LNCaP clone FGC (cell line): ENCODE measurements around the gene USF3.

ENCODE experiments used
- DNase-seq: peaks from one replicate; pipeline ENCODE4 v3.0.0-alpha.2; 2011; ENCODE audit warnings: low read depth
- H3K4me3 ChIP-seq: 2 replicates; pipeline ENCODE4 v1.5.1; 2011; ENCODE audit warnings: mild to moderate bottlenecking, low read depth, low read length, control low read depth
- CTCF ChIP-seq: IDR thresholded peaks from 2 replicates; pipeline ENCODE4 v1.5.1; 2012; ENCODE audit warnings: mild to moderate bottlenecking; ENCODE audit not compliant: control insufficient read depth, insufficient read depth; ENCODE audit errors: extremely low read depth

Gene USF3

GRCh38 chr3:113664523-113665094 is 31.8 kb downstream of the USF3 start:
- H3K4me3 ChIP-seq, result no peak overlapping the region
- no peak for DNase-seq
- no peak for TF ChIP-seq CTCF

- no peak for TF ChIP-seq CTCF
- no peak overlapping the region for H3K4me3 ChIP-seq
- DNase-seq, result no peak
Measured at GRCh38 chr3:113663761-113664160, 32.7 kb downstream of the USF3 start.

- H3K4me3 ChIP-seq, result no peak overlapping the region
- no peak for DNase-seq
- TF ChIP-seq CTCF, result no peak
Measured at GRCh38 chr3:113663324-113663750, 33.1 kb downstream of the USF3 start.

- TF ChIP-seq CTCF, result no peak
- no peak for DNase-seq
Measured at GRCh38 chr3:113662824-113663223, 33.6 kb downstream of the USF3 start.

GRCh38 chr3:113660896-113661295 is 35.5 kb downstream of the USF3 start:
- no peak overlapping the region for H3K4me3 ChIP-seq

More at GRCh38 chr3:113662824-113663223, 33.6 kb downstream of the USF3 start:
- H3K4me3 ChIP-seq, result no peak overlapping the region

GRCh38 chr3:113660458-113660857 is 36.0 kb downstream of the USF3 start:
- H3K4me3 ChIP-seq, result no peak overlapping the region
- no peak for DNase-seq
- no peak for TF ChIP-seq CTCF

More at GRCh38 chr3:113660896-113661295, 35.5 kb downstream of the USF3 start:
- DNase-seq, result no peak
- TF ChIP-seq CTCF, result no peak

GRCh38 chr3:113659996-113660395 is 36.4 kb downstream of the USF3 start:
- no peak for DNase-seq
- TF ChIP-seq CTCF, result no peak
- no peak overlapping the region for H3K4me3 ChIP-seq
